ENCODE results near the gene ADGRG7. TPM values are rescaled to one million over a fixed set of nuclear protein-coding genes. Genes with fewer than 3 reads are reported as not detected.

ADGRG7 gene
- total RNA-seq, 1 experiment from 2014 or later: not detected

DNA sequence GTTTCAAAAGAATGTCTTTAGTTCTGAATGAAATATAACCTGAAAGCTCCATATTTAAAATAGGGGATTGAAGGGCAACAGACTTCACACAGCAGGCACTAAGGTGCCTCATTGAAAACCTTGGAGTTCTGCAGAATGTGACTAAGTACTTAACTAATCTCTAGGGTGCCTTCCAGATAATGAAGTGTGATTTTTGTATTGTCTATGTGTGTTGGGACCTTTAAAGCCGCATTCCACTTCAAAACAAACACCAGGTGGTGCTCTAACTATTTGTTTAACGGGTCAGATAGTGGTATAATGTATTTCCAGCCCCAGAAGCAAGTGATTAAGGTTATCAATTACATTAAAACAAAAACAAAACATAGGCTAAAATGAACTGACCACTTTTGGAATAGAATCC, 127.9 kb downstream of the ADGRG7 start:
- DNase-seq: no peak
- Histone ChIP-seq H4K20me1 (ENCODE audit: insufficient read depth, low read depth, low read length) (no peaks in the 10 kb centered on the region), H3K4me3 (ENCODE audit: low read length) (no peak overlapping the region), H3K79me2 (ENCODE audit: low read length) (peaks cover 85% of the 10 kb centered on the region), H3K9ac (ENCODE audit: low read length) (no peak overlapping the region), H3K4me2 (ENCODE audit: low read depth, low read length, poor library complexity, severe bottlenecking) (no peak overlapping the region), H3K9me3 (ENCODE audit: low read length) (no peaks in the 10 kb centered on the region), H3K4me1 (ENCODE audit: low read length) (no peaks in the 10 kb centered on the region), H3K27ac (ENCODE audit: low read length) (no peak overlapping the region), H3K27me3 (ENCODE audit: low read length) (no peaks in the 10 kb centered on the region), H3K36me3 (ENCODE audit: insufficient read depth, low read length) (peaks cover 74% of the 10 kb centered on the region), H2AFZ (ENCODE audit: low read length) (no peak overlapping the region), H3K9me2 (replicated peaks; ENCODE audit: insufficient read depth, low read length) (no peaks in the 10 kb centered on the region)

DNA sequence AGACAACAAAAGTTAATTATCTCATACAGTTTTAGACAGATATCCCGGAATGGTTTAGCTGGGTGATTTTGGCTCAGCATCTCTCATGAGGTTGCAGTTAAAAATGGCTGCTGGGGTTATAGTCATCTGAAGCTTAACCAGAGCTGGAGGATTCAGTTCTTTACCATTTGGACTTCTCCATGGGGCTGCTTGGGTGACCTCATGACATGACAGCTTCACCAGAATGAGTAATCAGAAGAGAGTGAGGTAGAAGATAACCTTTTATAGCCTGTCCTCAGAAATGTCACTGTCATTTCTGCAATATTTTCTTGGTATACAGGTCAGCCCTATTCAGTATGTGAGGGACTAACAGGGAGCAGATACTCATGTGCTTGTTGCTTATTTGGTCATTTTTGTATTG, 130.8 kb downstream of the ADGRG7 start:
- Histone ChIP-seq H4K20me1 (ENCODE audit: insufficient read depth, low read depth, low read length) (no peaks in the 10 kb centered on the region), H3K9me2 (replicated peaks; ENCODE audit: insufficient read depth, low read length) (no peaks in the 10 kb centered on the region), H2AFZ (ENCODE audit: low read length) (no peak overlapping the region), H3K4me1 (ENCODE audit: low read length) (no peaks in the 10 kb centered on the region), H3K4me2 (ENCODE audit: low read depth, low read length, poor library complexity, severe bottlenecking) (no peak overlapping the region), H3K36me3 (ENCODE audit: insufficient read depth, low read length) (peaks cover 66% of the 10 kb centered on the region), H3K79me2 (ENCODE audit: low read length) (peaks cover 58% of the 10 kb centered on the region), H3K9me3 (ENCODE audit: low read length) (no peaks in the 10 kb centered on the region), H3K27me3 (ENCODE audit: low read length) (no peaks in the 10 kb centered on the region), H3K9ac (ENCODE audit: low read length) (no peak overlapping the region), H3K27ac (ENCODE audit: low read length) (no peak overlapping the region), H3K4me3 (ENCODE audit: low read length) (no peak overlapping the region)
- DNase-seq: no peak

DNA sequence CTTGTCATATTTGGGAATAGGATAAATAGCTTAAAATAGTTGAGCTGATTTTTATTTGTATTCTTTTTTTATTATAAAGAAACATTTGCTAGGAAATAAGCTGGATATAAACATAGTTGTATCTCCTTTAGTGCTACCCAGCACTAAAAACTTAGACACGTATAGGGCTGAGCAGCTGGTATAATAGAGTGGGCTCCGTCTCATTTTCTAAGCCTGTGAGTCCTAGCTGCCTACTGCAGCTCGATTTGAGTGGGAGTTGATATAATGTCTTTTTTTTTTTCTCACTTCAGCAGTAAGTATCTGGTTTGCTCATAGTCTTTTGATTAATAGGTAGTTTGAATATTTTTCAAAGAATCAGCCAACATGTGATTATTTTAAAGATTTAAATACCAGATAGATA, 134.1 kb downstream of the ADGRG7 start:
- no peak overlapping the region for H3K27ac ChIP-seq (ENCODE audit: low read length)
- H4K20me1 ChIP-seq (ENCODE audit: insufficient read depth, low read depth, low read length): no peaks in the 10 kb centered on the region
- no peaks in the 10 kb centered on the region for H3K9me2 ChIP-seq (replicated peaks; ENCODE audit: insufficient read depth, low read length)
- H3K4me3 ChIP-seq (ENCODE audit: low read length): no peak overlapping the region
- H3K4me2 ChIP-seq (ENCODE audit: low read depth, low read length, poor library complexity, severe bottlenecking): no peak overlapping the region
- H3K79me2 ChIP-seq (ENCODE audit: low read length): peaks cover 30% of the 10 kb centered on the region
- no peaks in the 10 kb centered on the region for H3K9me3 ChIP-seq (ENCODE audit: low read length)
- no peak overlapping the region for H2AFZ ChIP-seq (ENCODE audit: low read length)
- no peak for DNase-seq
- peaks cover 54% of the 10 kb centered on the region for H3K36me3 ChIP-seq (ENCODE audit: insufficient read depth, low read length)
- H3K27me3 ChIP-seq (ENCODE audit: low read length): no peaks in the 10 kb centered on the region
- no peak overlapping the region for H3K9ac ChIP-seq (ENCODE audit: low read length)
- no peaks in the 10 kb centered on the region for H3K4me1 ChIP-seq (ENCODE audit: low read length)

DNA sequence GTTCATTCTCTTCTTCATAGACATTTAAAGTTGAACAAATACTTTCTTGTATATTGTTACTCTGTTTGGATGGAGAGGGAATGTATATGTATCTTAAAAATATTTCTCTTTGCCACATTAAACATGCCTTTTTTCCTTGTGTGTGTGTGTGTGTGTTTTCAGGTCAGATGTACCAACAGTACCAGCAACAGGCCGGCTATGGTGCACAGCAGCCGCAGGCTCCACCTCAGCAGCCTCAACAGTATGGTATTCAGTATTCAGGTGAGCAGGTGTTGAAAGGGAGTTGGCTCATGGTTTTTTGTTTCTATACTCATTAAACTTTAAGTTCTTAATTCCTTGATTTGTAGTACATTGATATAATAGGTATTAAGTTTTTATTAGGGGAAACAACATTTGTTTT, 135.3 kb downstream of the ADGRG7 start:
- no peak overlapping the region for H3K27ac ChIP-seq (ENCODE audit: low read length)

More for the DNA sequence above, 135.3 kb downstream of the ADGRG7 start:
- Histone ChIP-seq H4K20me1 (ENCODE audit: insufficient read depth, low read depth, low read length) (no peaks in the 10 kb centered on the region), H3K9me3 (ENCODE audit: low read length) (no peaks in the 10 kb centered on the region), H3K4me2 (ENCODE audit: low read depth, low read length, poor library complexity, severe bottlenecking) (no peak overlapping the region), H3K79me2 (ENCODE audit: low read length) (peaks cover 21% of the 10 kb centered on the region), H3K4me1 (ENCODE audit: low read length) (no peaks in the 10 kb centered on the region), H2AFZ (ENCODE audit: low read length) (no peak overlapping the region), H3K9me2 (replicated peaks; ENCODE audit: insufficient read depth, low read length) (no peaks in the 10 kb centered on the region), H3K27me3 (ENCODE audit: low read length) (no peaks in the 10 kb centered on the region), H3K36me3 (ENCODE audit: insufficient read depth, low read length) (peaks cover 56% of the 10 kb centered on the region), H3K9ac (ENCODE audit: low read length) (no peak overlapping the region), H3K4me3 (ENCODE audit: low read length) (no peak overlapping the region)
- no peak for DNase-seq

Small RNA genes lying within 50 kb of the gene (small RNA-seq; reads per million reads assigned to genes)
- gene RF00322: not detected

Other genes with a start within 250 kb of the ADGRG7 start
- gene TOMM70, start 208.5 kb upstream of the ADGRG7 start, total RNA-seq (2014; rRNA removed; shearing (Covaris generic); ENCODE audit: low replicate concordance): 43.1 and 45.1 TPM in 2 replicates
- 3.4 and 6.0 TPM in 2 replicates for gene LNP1, start 208.1 kb upstream of the ADGRG7 start, total RNA-seq (2014; rRNA removed; shearing (Covaris generic); ENCODE audit: low replicate concordance)
- 0.11 and 1.3 TPM in 2 replicates for gene TMEM45A, start 117.0 kb upstream of the ADGRG7 start, total RNA-seq (2014; rRNA removed; shearing (Covaris generic); ENCODE audit: low replicate concordance)
- 29.4 and 65.3 TPM in 2 replicates for gene TFG, start 99.9 kb downstream of the ADGRG7 start, total RNA-seq (2014; rRNA removed; shearing (Covaris generic); ENCODE audit: low replicate concordance)